Thyroid gland (tissue), 4 donors: ENCODE results near the gene USF1.

ENCODE experiments used
- CTCF ChIP-seq, 6 experiments: fragments of 200-600 bp in 3 of 6; fragments of 450-650 bp in 3 of 6; sonication (generic) in 3 of 6; IDR thresholded peaks; one replicate each; pipeline ENCODE4 v1.5.1; 2016 to 2019; ENCODE audit warnings: antibody characterized with exemption in 6 of 6, mild to moderate bottlenecking in 2 of 6, inconsistent platforms in 1 of 6, moderate library complexity in 1 of 6
- POLR2A ChIP-seq, 2 donors: fragments of 450-650 bp; IDR thresholded peaks; one replicate each; pipeline ENCODE4 v1.6.1; 2017; ENCODE audit warnings: antibody characterized with exemption in 2 of 2, mild to moderate bottlenecking in 2 of 2, moderate library complexity in 1 of 2

- TF ChIP-seq CTCF (IDR thresholded peaks at IDR 0.05) (no peak), POLR2A (IDR thresholded peaks at IDR 0.05) (no peak)
Observed at GRCh38 chr1:161066694-161067093, 20.9 kb upstream of the USF1 start.
